Right lobe of liver (tissue), 6 donors: Measurements from ENCODE around the gene UNC119. TPM values are rescaled to one million over a fixed set of nuclear protein-coding genes. Genes with fewer than 3 reads are reported as not detected.
A peak's percentile ranks its signal among the peaks of the same experiment; 100 is the strongest.

Experiments used
- ATAC-seq, 4 donors: fragments of 200-7000 bp; cut with Tn5 transposase; one replicate each; pipeline ENCODE4 v1.9.1; 2020; ENCODE audit warnings: mild to moderate bottlenecking in 4 of 4, moderate library complexity in 4 of 4
- DNase-seq, 3 donors: peaks; one replicate each; pipeline ENCODE4 v3.0.0-alpha.2; 2020
- H3K27ac ChIP-seq, 3 donors: fragments of 200-600 bp; one replicate each; pipeline ENCODE4 v1.8.0; 2022
- H3K27me3 ChIP-seq, 2 donors: fragments of 200-600 bp; one replicate each; pipeline ENCODE4 v1.8.0; 2022
- H3K36me3 ChIP-seq, 4 donors: fragments of 200-600 bp; sonication (generic) in 1 of 4; one replicate each; pipeline versions ENCODE4 v1.5.1 to v1.8.0; 2017 to 2022; ENCODE audit warnings: control low read depth in 1 of 4
- H3K4me1 ChIP-seq, 4 donors: fragments of 200-600 bp; sonication (generic) in 1 of 4; one replicate each; pipeline versions ENCODE4 v1.5.1 to v1.8.0; 2017 to 2022; ENCODE audit warnings: control low read depth in 1 of 4
- H3K4me3 ChIP-seq, 3 donors: fragments of 200-600 bp; one replicate each; pipeline ENCODE4 v1.8.0; 2022
- H3K9me3 ChIP-seq, 4 donors: fragments of 200-600 bp; sonication (generic) in 1 of 4; one replicate each; pipeline versions ENCODE4 v1.5.1 to v1.8.0; 2017 to 2022; ENCODE audit warnings: control low read depth in 1 of 4
- CTCF ChIP-seq, 4 donors: fragments of 200-600 bp in 3 of 4; fragments of 450-650 bp in 1 of 4; IDR thresholded peaks; one replicate each; pipeline versions ENCODE4 v1.5.1 to v1.8.0; 2016 to 2022; ENCODE audit warnings: antibody characterized with exemption in 4 of 4, mild to moderate bottlenecking in 2 of 4
- POLR2A ChIP-seq: fragments of 450-650 bp; IDR thresholded peaks from one replicate; pipeline ENCODE4 v1.6.1; 2017; ENCODE audit warnings: antibody characterized with exemption, mild to moderate bottlenecking
- WGBS: methylation state at CpG from one replicate; pipeline ENCODE4 v1.1.6; 2018; ENCODE audit warnings: low coverage, low lambda C conversion rate; ENCODE audit not compliant: insufficient coverage; ENCODE audit errors: missing lambda C conversion rate; 5-methylcytosine and 5-hydroxymethylcytosine counted together
- intact Hi-C, 2 donors: fragments of 100-400 bp; cut with DNase I; formaldehyde crosslinking; loops; one replicate each; pipeline versions ENCODE4 v1.11.2 to v1.14.1; 2022
- total RNA-seq, 6 experiments: library from RNA; depleted of rRNA in 2 of 6; stranded (reverse); fragments of >200 nt in 2 of 6; fragmentation: NEBNext Ultra II Directional in 3 of 6; extraction: Animal tissue kit (Norgen Biotek cat#: 25700) in 3 of 6; gene quantifications; one replicate each; pipeline versions ENCODE4 v1.1.0 to v1.2.4, GENCODE V29; 2016 to 2023
- donor health status: DM: no; HTN: yes; CAD: no.
- donor health status: DM: no; HTN: no; CAD: no.
- donor health status: DM: no; HTN: no; CAD: no.
- donor health status: DM: no; HTN: yes; CAD: no.
- donor health status: DM: no; HTN: yes; CAD: no.

UNC119 gene
- total RNA-seq, 6 experiments from 2014 or later: 11.5 to 37.8 (median 13.1) TPM

GRCh38 chr17:28573966-28574480, 21.6 kb upstream of the UNC119 start:
- TF ChIP-seq CTCF (IDR thresholded peaks at IDR 0.05) (no peak), POLR2A (no peak)
- Histone ChIP-seq H3K36me3 (peaks cover 0 to 12% (median 0%) of the 10 kb centered on the region in 4 donors), H3K27ac (no peak overlapping the region), H3K4me3 (no peak overlapping the region), H3K4me1 (peaks cover 0 to 42% (median 18%) of the 10 kb centered on the region in 4 donors), H3K27me3 (no peaks in the 10 kb centered on the region), H3K9me3 (no peaks in the 10 kb centered on the region)
- ATAC-seq: no peak
- intact Hi-C loops: no loop called here
- no peak for DNase-seq
- whole genome bisulfite sequencing: 100% methylated on average over 2 of the region's 6 CpGs

GRCh38 chr17:28573521-28573920, 21.1 kb upstream of the UNC119 start:
- no peak for TF ChIP-seq CTCF (IDR thresholded peaks at IDR 0.05)
- no peak for TF ChIP-seq POLR2A
- intact Hi-C loops: no loop called here
- Histone ChIP-seq H3K9me3 (no peaks in the 10 kb centered on the region), H3K27me3 (no peaks in the 10 kb centered on the region), H3K4me1 (peaks cover 0 to 42% (median 18%) of the 10 kb centered on the region in 4 donors), H3K4me3 (no peak overlapping the region), H3K27ac (no peak overlapping the region), H3K36me3 (peaks cover 0 to 8% (median 0%) of the 10 kb centered on the region in 4 donors)
- DNase-seq: no peak
- no peak for ATAC-seq
- WGBS: 100% methylated on average over 3 of the region's 9 CpGs

GRCh38 chr17:28573040-28573380, 20.6 kb upstream of the UNC119 start:
- H3K36me3 ChIP-seq: peaks cover 0 to 8% (median 0%) of the 10 kb centered on the region in 4 donors
- TF ChIP-seq CTCF (IDR thresholded peaks at IDR 0.05): no peak
- TF ChIP-seq POLR2A: no peak
- H3K9me3 ChIP-seq: no peaks in the 10 kb centered on the region
- intact Hi-C loops: no loop called here
- no peak overlapping the region for H3K27ac ChIP-seq
- H3K27me3 ChIP-seq: no peaks in the 10 kb centered on the region
- DNase-seq (no peak), ATAC-seq (no peak)
- peaks cover 0 to 39% (median 17%) of the 10 kb centered on the region in 4 donors for H3K4me1 ChIP-seq
- no peak overlapping the region for H3K4me3 ChIP-seq

- no peaks in the 10 kb centered on the region for H3K9me3 ChIP-seq
- DNase-seq (no peak), ATAC-seq (no peak)
- TF ChIP-seq POLR2A (no peak), CTCF (IDR thresholded peaks at IDR 0.05) (no peak)
- peaks cover 0 to 8% (median 0%) of the 10 kb centered on the region in 4 donors for H3K36me3 ChIP-seq
- peak overlapping the region in 1 of 3 donors; percentile 98 for H3K4me3 ChIP-seq
- peaks cover 0 to 33% (median 15%) of the 10 kb centered on the region in 4 donors for H3K4me1 ChIP-seq
- intact Hi-C loops: no loop called here
- H3K27me3 ChIP-seq: no peaks in the 10 kb centered on the region
- peak overlapping the region in 2 of 3 donors; percentile 68 to 83 for H3K27ac ChIP-seq
- 58% methylated on average over 3 of the region's 5 CpGs for WGBS
These were observed 20.0 kb upstream of the UNC119 start for GRCh38 chr17:28572259-28573039.
